ENCODE measurements around the gene LRRC4. TPM values are rescaled to one million over a fixed set of nuclear protein-coding genes. Genes with fewer than 3 reads are reported as not detected.

Gene LRRC4
- total RNA-seq, 1 donor from 2014 or later, result 0.70 TPM

DNA sequence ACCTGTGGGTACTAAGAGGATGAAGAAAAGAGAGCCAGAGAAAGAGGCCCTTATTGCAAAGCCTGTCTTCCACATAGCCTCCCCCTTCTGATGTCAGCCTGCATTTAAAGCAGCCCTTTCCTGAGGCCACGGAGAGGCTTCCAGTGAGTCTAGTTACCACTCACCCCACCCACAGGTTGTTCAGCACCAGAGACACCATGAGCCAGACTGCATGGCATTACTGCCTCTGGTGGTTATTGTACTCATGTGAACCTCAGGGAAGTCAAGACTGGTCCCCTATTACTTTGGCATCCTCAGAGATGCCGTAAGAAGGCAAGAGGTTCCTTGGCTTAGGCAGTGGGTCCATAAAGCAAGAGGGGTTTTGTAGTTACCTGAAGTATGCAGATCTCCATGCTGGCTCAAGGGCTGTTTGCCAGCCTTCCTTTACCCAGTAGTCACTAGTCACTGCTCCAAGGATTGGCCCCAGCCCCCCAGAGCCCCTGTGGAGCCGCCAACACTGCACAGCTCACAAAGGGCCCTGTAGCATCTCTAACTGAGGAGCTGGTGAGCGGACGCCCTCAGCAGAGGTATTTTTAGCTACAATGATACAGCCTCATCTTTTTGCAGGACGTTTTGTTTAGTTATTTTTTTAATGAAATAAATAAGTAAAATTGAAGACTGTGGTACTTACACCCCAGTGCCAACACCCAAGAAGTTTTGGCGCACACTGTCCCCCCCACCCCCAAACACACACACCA is 20.7 kb downstream of the LRRC4 start:
- peaks cover 2% of the 10 kb centered on the region for H3K36me3 Mint-ChIP-seq (ENCODE audit: unreplicated experiment)
- H3K27ac Mint-ChIP-seq (ENCODE audit: unreplicated experiment), result no peak overlapping the region

DNA sequence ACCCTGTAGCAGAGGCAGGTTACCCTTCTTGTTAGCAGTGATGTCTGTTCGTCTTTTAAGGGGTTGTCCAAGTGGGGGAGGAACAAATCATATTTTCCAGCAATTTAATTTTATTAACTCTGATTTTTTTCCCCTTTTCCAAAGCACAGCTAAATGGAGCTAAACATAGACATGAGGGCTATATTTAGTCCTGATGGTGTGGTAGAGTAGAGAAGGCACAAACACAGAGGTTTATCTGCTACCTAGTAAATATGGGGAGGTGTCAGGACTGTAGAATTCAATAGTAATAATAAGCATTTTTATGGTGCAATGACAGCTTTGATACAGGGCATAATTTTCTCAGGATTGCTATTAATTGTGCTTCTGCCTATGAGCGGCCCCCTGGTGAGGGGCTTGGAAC is 22.5 kb downstream of the LRRC4 start:
- H3K36me3 Mint-ChIP-seq (ENCODE audit: unreplicated experiment), result peaks cover 2% of the 10 kb centered on the region
- DNase-seq (ENCODE audit: extremely low spot score, unreplicated experiment), result no peak

More for the DNA sequence above, 20.7 kb downstream of the LRRC4 start:
- H3K4me1 Mint-ChIP-seq (ENCODE audit: unreplicated experiment), result peaks cover 8% of the 10 kb centered on the region
- no peaks in the 10 kb centered on the region for H3K9me3 Mint-ChIP-seq (ENCODE audit: unreplicated experiment)
- TF ChIP-seq, protein P1, sequence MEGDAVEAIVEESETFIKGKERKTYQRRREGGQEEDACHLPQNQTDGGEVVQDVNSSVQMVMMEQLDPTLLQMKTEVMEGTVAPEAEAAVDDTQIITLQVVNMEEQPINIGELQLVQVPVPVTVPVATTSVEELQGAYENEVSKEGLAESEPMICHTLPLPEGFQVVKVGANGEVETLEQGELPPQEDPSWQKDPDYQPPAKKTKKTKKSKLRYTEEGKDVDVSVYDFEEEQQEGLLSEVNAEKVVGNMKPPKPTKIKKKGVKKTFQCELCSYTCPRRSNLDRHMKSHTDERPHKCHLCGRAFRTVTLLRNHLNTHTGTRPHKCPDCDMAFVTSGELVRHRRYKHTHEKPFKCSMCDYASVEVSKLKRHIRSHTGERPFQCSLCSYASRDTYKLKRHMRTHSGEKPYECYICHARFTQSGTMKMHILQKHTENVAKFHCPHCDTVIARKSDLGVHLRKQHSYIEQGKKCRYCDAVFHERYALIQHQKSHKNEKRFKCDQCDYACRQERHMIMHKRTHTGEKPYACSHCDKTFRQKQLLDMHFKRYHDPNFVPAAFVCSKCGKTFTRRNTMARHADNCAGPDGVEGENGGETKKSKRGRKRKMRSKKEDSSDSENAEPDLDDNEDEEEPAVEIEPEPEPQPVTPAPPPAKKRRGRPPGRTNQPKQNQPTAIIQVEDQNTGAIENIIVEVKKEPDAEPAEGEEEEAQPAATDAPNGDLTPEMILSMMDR (IDR thresholded peaks at IDR 0.05), result no peak
- no peaks in the 10 kb centered on the region for H3K27me3 Mint-ChIP-seq (ENCODE audit: unreplicated experiment)
- no peak for DNase-seq (ENCODE audit: extremely low spot score, unreplicated experiment)
- H3K4me3 Mint-ChIP-seq (ENCODE audit: unreplicated experiment), result no peak overlapping the region

DNA sequence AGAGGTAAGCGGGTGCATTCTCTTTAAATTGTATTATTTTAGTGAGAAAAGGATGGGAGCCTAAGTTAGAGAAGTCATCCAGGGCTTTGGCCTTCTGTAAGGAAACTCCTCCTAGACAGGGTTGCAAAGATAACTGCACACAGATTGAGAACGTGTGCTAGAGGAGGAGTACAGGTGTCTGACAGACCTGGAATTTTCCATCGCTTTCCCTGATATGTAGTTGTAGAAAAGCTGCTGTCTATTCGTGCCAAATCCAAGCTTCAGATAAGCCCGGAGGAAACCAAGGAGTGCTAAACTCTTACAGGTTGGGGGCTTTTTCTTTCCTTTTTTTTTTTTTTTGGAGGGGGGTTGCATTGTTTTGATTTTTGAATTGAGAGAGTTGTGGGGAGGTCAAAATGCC is 23.1 kb downstream of the LRRC4 start:
- H3K36me3 Mint-ChIP-seq (ENCODE audit: unreplicated experiment), result peaks cover 2% of the 10 kb centered on the region
- no peak for DNase-seq (ENCODE audit: extremely low spot score, unreplicated experiment)
- no peaks in the 10 kb centered on the region for H3K9me3 Mint-ChIP-seq (ENCODE audit: unreplicated experiment)
- TF ChIP-seq, protein P1 (IDR thresholded peaks at IDR 0.05), result no peak
- H3K27ac Mint-ChIP-seq (ENCODE audit: unreplicated experiment), result no peak overlapping the region
- H3K27me3 Mint-ChIP-seq (ENCODE audit: unreplicated experiment), result no peaks in the 10 kb centered on the region
- H3K4me3 Mint-ChIP-seq (ENCODE audit: unreplicated experiment), result no peak overlapping the region
- peaks cover 8% of the 10 kb centered on the region for H3K4me1 Mint-ChIP-seq (ENCODE audit: unreplicated experiment)

More for the DNA sequence above, 22.5 kb downstream of the LRRC4 start:
- H3K4me3 Mint-ChIP-seq (ENCODE audit: unreplicated experiment), result no peak overlapping the region
- TF ChIP-seq, protein P1 (IDR thresholded peaks at IDR 0.05), result no peak
- no peaks in the 10 kb centered on the region for H3K27me3 Mint-ChIP-seq (ENCODE audit: unreplicated experiment)
- no peak overlapping the region for H3K27ac Mint-ChIP-seq (ENCODE audit: unreplicated experiment)
- H3K9me3 Mint-ChIP-seq (ENCODE audit: unreplicated experiment), result no peaks in the 10 kb centered on the region
- peaks cover 8% of the 10 kb centered on the region for H3K4me1 Mint-ChIP-seq (ENCODE audit: unreplicated experiment)

DNA sequence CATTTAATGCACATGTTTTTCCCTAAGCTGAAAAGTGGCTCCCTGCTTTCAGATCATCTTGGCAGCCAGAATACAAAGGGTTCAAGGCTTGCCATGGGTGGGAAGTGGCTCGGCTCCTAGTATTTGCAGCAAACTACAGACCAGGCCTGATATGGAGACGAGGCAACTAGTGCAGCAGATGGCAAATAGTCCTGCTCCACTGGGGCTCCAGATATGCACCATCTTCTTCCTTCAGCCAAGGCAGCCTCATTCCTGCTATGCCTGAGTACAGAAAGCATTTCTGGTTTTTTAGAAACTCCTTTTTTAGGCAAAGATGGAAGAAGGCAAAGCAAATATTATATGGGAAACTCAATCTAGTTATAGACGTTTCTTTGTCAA is 23.9 kb downstream of the LRRC4 start:
- no peaks in the 10 kb centered on the region for H3K9me3 Mint-ChIP-seq (ENCODE audit: unreplicated experiment)
- no peak for DNase-seq (ENCODE audit: extremely low spot score, unreplicated experiment)
- peaks cover 8% of the 10 kb centered on the region for H3K4me1 Mint-ChIP-seq (ENCODE audit: unreplicated experiment)
- H3K36me3 Mint-ChIP-seq (ENCODE audit: unreplicated experiment), result peaks cover 2% of the 10 kb centered on the region
- TF ChIP-seq, protein P1 (IDR thresholded peaks at IDR 0.05), result no peak
- H3K27ac Mint-ChIP-seq (ENCODE audit: unreplicated experiment), result no peak overlapping the region
- no peak overlapping the region for H3K4me3 Mint-ChIP-seq (ENCODE audit: unreplicated experiment)
- H3K27me3 Mint-ChIP-seq (ENCODE audit: unreplicated experiment), result no peaks in the 10 kb centered on the region

DNA sequence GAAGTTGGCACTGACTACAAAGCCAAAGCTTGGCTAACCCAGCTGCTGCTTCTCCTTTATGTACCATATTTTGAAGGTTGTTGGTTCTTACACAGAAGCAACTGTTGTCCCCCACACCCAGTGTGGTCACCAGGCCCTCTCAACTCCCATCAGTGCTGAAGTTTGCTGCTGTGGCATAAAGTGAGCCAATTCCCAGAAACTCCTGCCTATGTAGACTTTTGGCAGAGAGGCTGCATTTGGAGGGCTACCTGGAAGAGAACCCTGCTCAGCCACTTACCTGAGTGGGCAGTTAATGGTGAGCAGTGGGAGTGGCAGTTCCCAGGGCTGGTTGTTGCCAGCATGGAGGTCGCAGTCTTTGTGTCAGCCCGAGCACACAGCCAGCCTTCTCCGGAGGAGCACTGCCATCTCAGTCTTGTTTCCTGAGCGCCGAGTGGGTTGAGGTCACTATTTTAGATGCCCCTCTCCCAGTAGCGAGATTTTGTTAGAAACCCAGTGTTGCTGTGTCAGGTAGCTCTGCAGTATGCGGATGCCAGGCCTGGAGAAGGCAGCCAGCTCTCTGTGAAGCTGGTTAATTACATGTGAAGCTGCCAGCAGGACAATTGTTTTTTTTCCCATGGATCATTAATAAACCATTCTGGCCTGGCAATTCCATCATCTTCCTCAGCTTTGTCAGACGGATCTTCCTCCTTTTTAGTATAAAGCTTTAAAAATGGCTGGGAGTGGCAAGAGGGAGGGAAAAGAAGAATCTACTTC is 24.5 kb downstream of the LRRC4 start:
- Mint-ChIP-seq H3K4me1 (ENCODE audit: unreplicated experiment) (peaks cover 8% of the 10 kb centered on the region), H3K27ac (ENCODE audit: unreplicated experiment) (no peak overlapping the region), H3K9me3 (ENCODE audit: unreplicated experiment) (no peaks in the 10 kb centered on the region), H3K27me3 (ENCODE audit: unreplicated experiment) (no peaks in the 10 kb centered on the region), H3K4me3 (ENCODE audit: unreplicated experiment) (no peak overlapping the region), H3K36me3 (ENCODE audit: unreplicated experiment) (peaks cover 5% of the 10 kb centered on the region)
- TF ChIP-seq, protein P1 (IDR thresholded peaks at IDR 0.05), result no peak
- no peak for DNase-seq (ENCODE audit: extremely low spot score, unreplicated experiment)
